AG20443 (cell line): ENCODE data around the gene PNPLA2.

Experiments used
- DNase-seq: peaks from one replicate; pipeline ENCODE4 v3.0.0; 2012; ENCODE audit warnings: low spot score, mixed read lengths

The PNPLA2 gene

GRCh38 chr11:818396-819128 is at the start of gene PNPLA2:
Gene PNPLA2, plus strand, starts transcription at chr11:818914. Its CDS starts 805 bp downstream, at chr11:819719.
- DNase-seq = peak; percentile 84

GRCh38 chr11:769887-770641 is 48.6 kb upstream of the PNPLA2 start:
- no peak for DNase-seq

- no peak for DNase-seq
Observed at GRCh38 chr11:770642-771616, 47.8 kb upstream of the PNPLA2 start.

GRCh38 chr11:771617-772204 is 47.0 kb upstream of the PNPLA2 start:
- DNase-seq = no peak

- no peak for DNase-seq
Observed at GRCh38 chr11:772429-773390, 46.0 kb upstream of the PNPLA2 start.

- no peak for DNase-seq
Observed at GRCh38 chr11:773425-773824, 45.3 kb upstream of the PNPLA2 start.

GRCh38 chr11:773830-774229 is 44.9 kb upstream of the PNPLA2 start:
- DNase-seq = no peak

- no peak for DNase-seq
Observed at GRCh38 chr11:774873-775592, 43.7 kb upstream of the PNPLA2 start.

- no peak for DNase-seq
Observed at GRCh38 chr11:776263-776560, 42.5 kb upstream of the PNPLA2 start.

- no peak for DNase-seq
Observed at GRCh38 chr11:776561-777287, 42.0 kb upstream of the PNPLA2 start.

GRCh38 chr11:777288-778255 is 41.1 kb upstream of the PNPLA2 start, which contains the start of gene GATD1:
Gene GATD1, minus strand, starts transcription at chr11:777487. Its CDS starts 25 bp downstream, at chr11:777462.
- peak; percentile 100 for DNase-seq

GRCh38 chr11:778976-779954 is 39.4 kb upstream of the PNPLA2 start:
- DNase-seq = no peak

- no peak for DNase-seq
Observed at GRCh38 chr11:779955-780532, 38.7 kb upstream of the PNPLA2 start.

GRCh38 chr11:782264-783174 is 36.2 kb upstream of the PNPLA2 start:
- DNase-seq = no peak

GRCh38 chr11:783581-784015 is 35.1 kb upstream of the PNPLA2 start:
- peak; percentile 86 for DNase-seq
